ENCODE results near the gene CHAF1A. TPM values are rescaled to one million over a fixed set of nuclear protein-coding genes. Genes with fewer than 3 reads are reported as not detected.

The CHAF1A gene
- total and polyA plus RNA-seq, 2 of the 8 experiments (the other 6 are each of a cell fraction or from before 2014, with no cell fraction given), result 122 to 147 TPM

GRCh38 chr19:4414800-4415321 is 12.4 kb downstream of the CHAF1A start:
- no peak overlapping the region for H3K9ac ChIP-seq (replicated peaks in 1 of 4; ENCODE audit: extremely low read depth in 1 of 4, low read depth in 3 of 4, low read length in 3 of 4)
- peaks cover 7% of the 10 kb centered on the region for H3K79me1 ChIP-seq (ENCODE audit: low read depth, low read length)
- peaks cover 9 to 91% of the 10 kb centered on the region in 2 experiments; a peak in 3 of 4 replicates for H3K79me2 ChIP-seq (ENCODE audit: control insufficient read depth in 1 of 2, insufficient read depth in 2 of 2, low read length in 2 of 2)
- no peak for FAIRE-seq
- peak overlapping the region; percentile 83; the same call in 1 of the 2 replicates for H2BK15ac ChIP-seq (ENCODE audit: low read length)
- H2BK12ac ChIP-seq (ENCODE audit: low read depth, low read length), result no peak overlapping the region
- no peak overlapping the region for H4K91ac ChIP-seq (replicated peaks; ENCODE audit: insufficient read length, low read length)
- peaks cover 22 to 79% (median 41%) of the 10 kb centered on the region in 4 experiments for H3K36me3 ChIP-seq (ENCODE audit: control insufficient read depth in 2 of 4, insufficient read depth in 4 of 4, low read length in 3 of 4)
- no peak overlapping the region for H3K56ac ChIP-seq (replicated peaks; ENCODE audit: insufficient read length, low read depth, low read length)
- no peak overlapping the region for H4K8ac ChIP-seq (ENCODE audit: extremely low read depth, insufficient read depth, low read length)
- H4K5ac ChIP-seq (ENCODE audit: insufficient read length, low read depth, low read length), result no peak overlapping the region
- ChIA-PET CTCF (ENCODE audit: partially characterized antibody) (interaction anchor here (0.7 to 3.7 kb wide), 6 partner anchors 9 to 172 kb away, joined by 3 to 22 read pairs (median 6); partner anchors contain the start of genes CHAF1A and SH3GL1), POLR2A (ENCODE audit: partially characterized antibody) (interaction anchor here (0.6 to 58.1 kb wide), 11 partner anchors 10 to 68 kb away, joined by 3 to 1590 read pairs (median 4); partner anchors contain the start of genes CHAF1A, SH3GL1 and UBXN6)
- no peak overlapping the region for H2AFZ ChIP-seq (ENCODE audit: low read length)
- peaks cover 6 to 24% (median 8%) of the 10 kb centered on the region in 4 experiments; a peak in 6 of 7 replicates for H3K4me1 ChIP-seq (replicated peaks in 1 of 4; ENCODE audit: control insufficient read depth in 3 of 4, insufficient read depth in 4 of 4, low read length in 3 of 4)
- 61% methylated on average over 9 of the region's 9 CpGs; no CpG with 5 or more reads in 1 of the 2 experiments for WGBS, 2 experiments (ENCODE audit: extremely low coverage in 1 of 2, insufficient coverage in 1 of 2, insufficient read length in 1 of 2, insufficient replicate concordance in 2 of 2, low coverage in 1 of 2, low lambda C conversion rate in 2 of 2, missing lambda C conversion rate in 1 of 2)
- H3K27me3 ChIP-seq (replicated peaks in 1 of 4; ENCODE audit: control insufficient read depth in 3 of 4, extremely low read depth in 1 of 4, insufficient read depth in 3 of 4, low read length in 3 of 4), result no peaks in the 10 kb centered on the region
- H3K4ac ChIP-seq (replicated peaks; ENCODE audit: insufficient read length, low read depth, low read length), result no peak overlapping the region
- H2BK120ac ChIP-seq (replicated peaks; ENCODE audit: low read depth, low read length), result no peak overlapping the region
- H3K18ac ChIP-seq (ENCODE audit: extremely low read depth, low read length), result no peak overlapping the region
- H3K4me2 ChIP-seq (ENCODE audit: insufficient read depth in 1 of 2, low read depth in 2 of 2, low read length in 2 of 2), result peak overlapping the region; percentile 41 to 50
- H2BK20ac ChIP-seq (ENCODE audit: low read length), result peak overlapping the region; percentile 75; the same call in 1 of the 2 replicates
- H3K23me2 ChIP-seq (ENCODE audit: low read depth, low read length), result no peaks in the 10 kb centered on the region
- peaks cover 17 to 28% of the 10 kb centered on the region in 2 experiments for H4K20me1 ChIP-seq (replicated peaks in 1 of 2; ENCODE audit: control insufficient read depth in 1 of 2, insufficient read depth in 2 of 2, low read length in 2 of 2)
- peak overlapping the region; percentile 71; the same call in 1 of the 2 replicates for H2BK5ac ChIP-seq (ENCODE audit: low read depth, low read length)
- no peak overlapping the region for H3K14ac ChIP-seq (ENCODE audit: insufficient read length)
- H3K27ac ChIP-seq (ENCODE audit: low read depth, low read length), result peak overlapping the region; percentile 68; the same call in 1 of the 2 replicates
- no peak for DNase-seq (ENCODE audit: low read depth in 1 of 2, low spot score in 2 of 2)
- H3K23ac ChIP-seq (ENCODE audit: insufficient read length), result no peak overlapping the region
- peak overlapping the region in 2 of 4 experiments; percentile 15 to 35; a peak in 4 of 8 replicates for H3K4me3 ChIP-seq (ENCODE audit: extremely low read depth in 1 of 4, insufficient read depth in 2 of 4, low read depth in 3 of 4, low read length in 4 of 4)
- no peaks in the 10 kb centered on the region for H3K9me3 ChIP-seq (ENCODE audit: insufficient read depth in 2 of 2, low read depth in 1 of 2, low read length in 1 of 2)
- TF ChIP-seq TBP (IDR thresholded peaks at IDR 0.05; ENCODE audit: low read depth, low read length) (no peak), SIN3A (conservative IDR thresholded peaks at IDR 0.05 in 1 of 2, IDR thresholded peaks at IDR 0.05 in 1 of 2; ENCODE audit: low read depth in 1 of 2, low read length in 2 of 2) (0 out of 4 replicates have a peak, but pooled peaks of 1 of the 2 experiments have one; percentile 6)
- no peak overlapping the region for H2AK5ac ChIP-seq (ENCODE audit: low read depth, low read length)
